ENCODE results near the gene SPDYE4. TPM values are rescaled to one million over a fixed set of nuclear protein-coding genes. Genes with fewer than 3 reads are reported as not detected.

The SPDYE4 gene
- total RNA-seq, 2 experiments from 2014 or later = not detected

DNA sequence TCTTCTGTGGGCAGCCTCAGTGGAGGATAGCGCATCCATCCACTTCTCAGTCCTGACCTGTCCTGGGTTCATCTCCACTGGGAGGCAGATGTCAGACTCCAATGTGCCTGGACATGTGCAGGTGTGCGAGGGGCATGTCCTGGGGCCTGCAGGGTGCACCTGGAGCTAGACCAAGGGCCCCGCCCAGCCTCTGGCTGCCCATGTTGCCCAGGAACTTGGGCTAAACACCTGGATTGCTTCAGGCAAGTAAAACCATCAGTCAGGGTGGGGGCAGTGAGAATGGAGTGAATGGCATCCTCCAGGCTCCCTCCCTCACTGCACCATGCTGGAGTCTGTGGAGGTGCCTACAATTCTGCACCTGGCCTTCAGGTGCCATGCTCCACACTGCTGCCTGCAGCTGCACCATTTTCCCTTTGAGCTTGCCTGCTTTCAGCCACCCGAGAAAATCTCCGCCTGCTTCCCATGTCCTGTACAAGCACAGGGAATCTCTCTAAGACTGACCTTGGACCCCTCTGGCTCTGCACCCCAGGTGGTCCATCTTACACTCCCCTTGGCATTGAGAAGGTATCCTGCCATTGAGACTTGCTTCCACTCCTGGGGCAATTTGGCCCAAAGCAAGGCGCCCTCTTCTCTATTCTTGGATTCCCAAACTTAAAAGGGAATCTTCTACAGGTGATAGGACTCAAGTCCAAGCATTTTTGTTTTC lies 42.9 kb upstream of the SPDYE4 start:
- H3K4me1 ChIP-seq (ENCODE audit: insufficient read depth, low read length, poor library complexity, severe bottlenecking) = peaks cover 1% of the 10 kb centered on the region
- H3K4me2 ChIP-seq (ENCODE audit: low read length) = no peak overlapping the region
- H3K79me2 ChIP-seq (ENCODE audit: insufficient read depth, low read depth, low read length) = no peaks in the 10 kb centered on the region
- intact Hi-C loops (cut with micrococcal nuclease; ENCODE audit: unreplicated experiment) = no loop called here
- no peak overlapping the region for H2AFZ ChIP-seq (ENCODE audit: low read length)
- H3K27ac ChIP-seq (ENCODE audit: low read depth, low read length, poor library complexity, severe bottlenecking) = no peak overlapping the region
- no peaks in the 10 kb centered on the region for H3K9me3 ChIP-seq (ENCODE audit: low read length)
- H3K36me3 ChIP-seq (ENCODE audit: insufficient read depth, low read length) = no peaks in the 10 kb centered on the region
- no peak for DNase-seq (ENCODE audit: low spot score)
- no peak overlapping the region for H3K4me3 ChIP-seq (ENCODE audit: low read depth, low read length, poor library complexity, severe bottlenecking)
- no TSS peak for BruUV-seq (replicated peaks)
- TF ChIP-seq, protein P1, sequence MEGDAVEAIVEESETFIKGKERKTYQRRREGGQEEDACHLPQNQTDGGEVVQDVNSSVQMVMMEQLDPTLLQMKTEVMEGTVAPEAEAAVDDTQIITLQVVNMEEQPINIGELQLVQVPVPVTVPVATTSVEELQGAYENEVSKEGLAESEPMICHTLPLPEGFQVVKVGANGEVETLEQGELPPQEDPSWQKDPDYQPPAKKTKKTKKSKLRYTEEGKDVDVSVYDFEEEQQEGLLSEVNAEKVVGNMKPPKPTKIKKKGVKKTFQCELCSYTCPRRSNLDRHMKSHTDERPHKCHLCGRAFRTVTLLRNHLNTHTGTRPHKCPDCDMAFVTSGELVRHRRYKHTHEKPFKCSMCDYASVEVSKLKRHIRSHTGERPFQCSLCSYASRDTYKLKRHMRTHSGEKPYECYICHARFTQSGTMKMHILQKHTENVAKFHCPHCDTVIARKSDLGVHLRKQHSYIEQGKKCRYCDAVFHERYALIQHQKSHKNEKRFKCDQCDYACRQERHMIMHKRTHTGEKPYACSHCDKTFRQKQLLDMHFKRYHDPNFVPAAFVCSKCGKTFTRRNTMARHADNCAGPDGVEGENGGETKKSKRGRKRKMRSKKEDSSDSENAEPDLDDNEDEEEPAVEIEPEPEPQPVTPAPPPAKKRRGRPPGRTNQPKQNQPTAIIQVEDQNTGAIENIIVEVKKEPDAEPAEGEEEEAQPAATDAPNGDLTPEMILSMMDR (conservative IDR thresholded peaks at IDR 0.05; ENCODE audit: low read length) = no peak
- no peak for TF ChIP-seq EZH2phosphoT487 (IDR thresholded peaks at IDR 0.05; ENCODE audit: borderline replicate concordance, low read depth, low read length)
- no peaks in the 10 kb centered on the region for H3K9me2 ChIP-seq (ENCODE audit: insufficient read depth, low read length)
- ChIA-PET POLR2A (no interaction called here), CTCF (ENCODE audit: unreplicated experiment) (interaction anchor here (0.7 kb wide), 1 partner anchor 57 kb away, joined by 3 read pairs; no protein-coding TSS in a partner anchor)
- no peaks in the 10 kb centered on the region for H4K20me1 ChIP-seq (ENCODE audit: insufficient read depth, low read length)

DNA sequence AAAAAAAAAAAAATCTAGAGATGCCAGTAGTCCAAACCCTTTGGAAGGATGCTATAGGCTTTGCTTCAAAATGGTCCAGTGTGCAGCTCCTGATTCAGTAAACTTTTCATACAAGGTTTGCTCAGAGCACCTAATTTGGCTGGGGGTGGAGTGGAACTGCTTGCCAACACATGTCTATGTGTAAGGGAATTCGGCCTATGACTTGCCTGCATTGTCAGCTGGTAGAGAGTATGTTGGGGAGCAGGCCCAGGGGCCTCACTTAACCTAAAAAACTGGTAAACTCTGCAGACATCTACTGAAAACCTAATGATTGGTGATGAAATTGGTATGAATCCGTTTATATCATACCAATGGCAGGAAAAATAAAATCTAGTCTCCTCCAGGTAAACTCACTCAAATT lies 42.3 kb upstream of the SPDYE4 start:
- no peak overlapping the region for H3K4me3 ChIP-seq (ENCODE audit: low read depth, low read length, poor library complexity, severe bottlenecking)
- H2AFZ ChIP-seq (ENCODE audit: low read length) = no peak overlapping the region
- H3K9me2 ChIP-seq (ENCODE audit: insufficient read depth, low read length) = no peaks in the 10 kb centered on the region
- no TSS peak for BruUV-seq (replicated peaks)
- DNase-seq (ENCODE audit: low spot score) = no peak
- H3K79me2 ChIP-seq (ENCODE audit: insufficient read depth, low read depth, low read length) = no peaks in the 10 kb centered on the region
- H4K20me1 ChIP-seq (ENCODE audit: insufficient read depth, low read length) = no peaks in the 10 kb centered on the region
- TF ChIP-seq, protein P1 (conservative IDR thresholded peaks at IDR 0.05; ENCODE audit: low read length) = no peak
- no peak for TF ChIP-seq EZH2phosphoT487 (IDR thresholded peaks at IDR 0.05; ENCODE audit: borderline replicate concordance, low read depth, low read length)
- H3K9me3 ChIP-seq (ENCODE audit: low read length) = no peaks in the 10 kb centered on the region
- no peaks in the 10 kb centered on the region for H3K4me1 ChIP-seq (ENCODE audit: insufficient read depth, low read length, poor library complexity, severe bottlenecking)
- H3K27ac ChIP-seq (ENCODE audit: low read depth, low read length, poor library complexity, severe bottlenecking) = no peak overlapping the region
- intact Hi-C loops (cut with micrococcal nuclease; ENCODE audit: unreplicated experiment) = no loop called here
- no peak overlapping the region for H3K4me2 ChIP-seq (ENCODE audit: low read length)
- CTCF ChIA-PET (ENCODE audit: unreplicated experiment) = interaction anchor here (0.7 kb wide), 1 partner anchor 58 kb away, joined by 3 read pairs; no protein-coding TSS in a partner anchor
- H3K36me3 ChIP-seq (ENCODE audit: insufficient read depth, low read length) = no peaks in the 10 kb centered on the region
- POLR2A ChIA-PET = no interaction called here

- POLR2A ChIA-PET = no interaction called here
- no peak overlapping the region for H2AFZ ChIP-seq (ENCODE audit: low read length)
- TF ChIP-seq EZH2phosphoT487 (IDR thresholded peaks at IDR 0.05; ENCODE audit: borderline replicate concordance, low read depth, low read length) = no peak
- TF ChIP-seq, protein P1 (conservative IDR thresholded peaks at IDR 0.05; ENCODE audit: low read length) = no peak
Measured at GRCh38 chr17:8799570-8800212, 41.3 kb upstream of the SPDYE4 start.

More at GRCh38 chr17:8799570-8800212, 41.3 kb upstream of the SPDYE4 start:
- H3K27ac ChIP-seq (ENCODE audit: low read depth, low read length, poor library complexity, severe bottlenecking) = no peak overlapping the region
- H4K20me1 ChIP-seq (ENCODE audit: insufficient read depth, low read length) = no peaks in the 10 kb centered on the region
- no peak overlapping the region for H3K4me3 ChIP-seq (ENCODE audit: low read depth, low read length, poor library complexity, severe bottlenecking)
- no peaks in the 10 kb centered on the region for H3K79me2 ChIP-seq (ENCODE audit: insufficient read depth, low read depth, low read length)
- no peaks in the 10 kb centered on the region for H3K4me1 ChIP-seq (ENCODE audit: insufficient read depth, low read length, poor library complexity, severe bottlenecking)
- no TSS peak for BruUV-seq (replicated peaks)
- H3K36me3 ChIP-seq (ENCODE audit: insufficient read depth, low read length) = no peaks in the 10 kb centered on the region
- H3K9me2 ChIP-seq (ENCODE audit: insufficient read depth, low read length) = no peaks in the 10 kb centered on the region
- no peak overlapping the region for H3K4me2 ChIP-seq (ENCODE audit: low read length)
- DNase-seq (ENCODE audit: low spot score) = no peak
- CTCF ChIA-PET (ENCODE audit: unreplicated experiment) = no interaction called here
- intact Hi-C loops (cut with micrococcal nuclease; ENCODE audit: unreplicated experiment) = no loop called here
- no peaks in the 10 kb centered on the region for H3K9me3 ChIP-seq (ENCODE audit: low read length)

All from OCI-LY7 (cell line).